Measurements from ENCODE around the gene MAT1A. TPM values are rescaled to one million over a fixed set of nuclear protein-coding genes. Genes with fewer than 3 reads are reported as not detected.
"Not testable (repeated sequence)": the region's sequence is repeated elsewhere in the genome, so short reads cannot be mapped to it uniquely, and the experiment has no call there.

Gene MAT1A
- total RNA-seq, 1 donor from 2014 or later: 0.69 TPM

DNA sequence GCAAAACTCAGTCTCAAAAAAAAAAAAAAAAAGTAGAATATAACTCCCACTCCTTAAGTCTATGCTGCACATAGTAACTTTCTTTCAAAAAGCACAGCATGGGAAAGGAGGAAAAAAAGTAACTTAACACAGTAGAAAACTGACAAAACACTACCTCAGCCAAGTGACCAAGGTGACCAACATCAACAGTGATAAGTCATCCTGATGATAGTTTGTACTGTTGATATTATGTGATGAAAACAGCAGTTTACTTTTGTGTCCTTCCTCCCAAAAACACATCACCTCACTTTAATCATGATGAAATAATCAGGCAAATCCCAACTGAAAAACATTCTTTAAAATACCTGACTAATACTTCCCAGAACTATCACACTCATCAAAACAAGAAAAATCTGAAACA is 29.3 kb upstream of the MAT1A start:
- intact Hi-C loops (cut with DNase I): no loop called here

DNA sequence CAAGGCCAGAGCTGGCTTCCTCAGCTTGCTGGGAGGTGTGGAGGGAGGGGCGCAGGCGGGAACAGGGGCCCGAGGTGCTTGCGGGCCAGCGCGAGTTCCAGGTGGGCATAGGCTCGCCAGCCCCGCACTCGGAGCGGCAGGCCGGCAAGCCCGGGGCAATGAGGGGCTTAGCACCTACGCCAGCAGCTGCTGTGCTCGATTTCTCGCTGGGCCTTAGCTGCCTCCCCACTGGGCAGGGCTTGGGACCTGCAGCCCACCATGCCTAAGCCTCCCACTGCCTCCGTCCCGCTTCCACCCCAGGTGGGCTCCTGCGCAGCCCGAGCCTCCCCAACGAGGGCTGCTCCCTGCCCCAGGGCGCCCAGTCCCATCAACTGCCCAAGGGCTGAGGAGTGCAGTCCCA is 25.9 kb upstream of the MAT1A start:
- Histone ChIP-seq H3K4me3 (no peak overlapping the region), H3K27me3 (no peaks in the 10 kb centered on the region), H3K36me3 (no peaks in the 10 kb centered on the region), H3K9me3 (no peaks in the 10 kb centered on the region), H3K27ac (no peak overlapping the region), H3K4me1 (no peaks in the 10 kb centered on the region)
- TF ChIP-seq, protein P1, sequence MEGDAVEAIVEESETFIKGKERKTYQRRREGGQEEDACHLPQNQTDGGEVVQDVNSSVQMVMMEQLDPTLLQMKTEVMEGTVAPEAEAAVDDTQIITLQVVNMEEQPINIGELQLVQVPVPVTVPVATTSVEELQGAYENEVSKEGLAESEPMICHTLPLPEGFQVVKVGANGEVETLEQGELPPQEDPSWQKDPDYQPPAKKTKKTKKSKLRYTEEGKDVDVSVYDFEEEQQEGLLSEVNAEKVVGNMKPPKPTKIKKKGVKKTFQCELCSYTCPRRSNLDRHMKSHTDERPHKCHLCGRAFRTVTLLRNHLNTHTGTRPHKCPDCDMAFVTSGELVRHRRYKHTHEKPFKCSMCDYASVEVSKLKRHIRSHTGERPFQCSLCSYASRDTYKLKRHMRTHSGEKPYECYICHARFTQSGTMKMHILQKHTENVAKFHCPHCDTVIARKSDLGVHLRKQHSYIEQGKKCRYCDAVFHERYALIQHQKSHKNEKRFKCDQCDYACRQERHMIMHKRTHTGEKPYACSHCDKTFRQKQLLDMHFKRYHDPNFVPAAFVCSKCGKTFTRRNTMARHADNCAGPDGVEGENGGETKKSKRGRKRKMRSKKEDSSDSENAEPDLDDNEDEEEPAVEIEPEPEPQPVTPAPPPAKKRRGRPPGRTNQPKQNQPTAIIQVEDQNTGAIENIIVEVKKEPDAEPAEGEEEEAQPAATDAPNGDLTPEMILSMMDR (IDR thresholded peaks at IDR 0.05): no peak
- DNase-seq (no peak), ATAC-seq (peak; percentile 24)
- intact Hi-C loops (cut with DNase I): no loop called here

More for the DNA sequence above, 29.3 kb upstream of the MAT1A start:
- ATAC-seq: no peak
- TF ChIP-seq, protein P1 (IDR thresholded peaks at IDR 0.05): no peak
- H3K9me3 ChIP-seq: no peaks in the 10 kb centered on the region
- H3K36me3 ChIP-seq: no peaks in the 10 kb centered on the region
- H3K4me1 ChIP-seq: no peaks in the 10 kb centered on the region
- DNase-seq: no peak
- H3K4me3 ChIP-seq: no peak overlapping the region
- H3K27me3 ChIP-seq: no peaks in the 10 kb centered on the region
- H3K27ac ChIP-seq: no peak overlapping the region

DNA sequence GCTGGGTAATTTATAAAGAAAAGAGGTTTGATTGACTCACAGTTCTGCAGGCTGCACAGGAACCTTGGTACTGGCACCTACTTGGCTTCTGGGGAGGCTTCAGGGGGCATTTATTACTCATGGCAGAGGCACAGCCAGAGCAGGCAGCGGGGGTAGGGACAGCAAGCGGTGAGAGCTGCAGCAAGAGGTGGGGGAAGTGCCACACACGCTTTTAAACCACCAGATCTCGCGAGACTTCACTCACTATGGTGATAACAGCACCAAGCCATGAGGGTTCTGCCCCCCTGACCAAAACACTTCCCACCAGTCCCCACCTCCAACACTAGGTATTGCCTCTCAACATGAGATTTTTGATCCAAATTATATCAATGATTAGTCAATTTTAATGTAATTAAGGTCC is 24.1 kb upstream of the MAT1A start:
- intact Hi-C loops (cut with DNase I): no loop called here
- H3K9me3 ChIP-seq: no peaks in the 10 kb centered on the region
- H3K27me3 ChIP-seq: no peaks in the 10 kb centered on the region
- no peak overlapping the region for H3K27ac ChIP-seq
- no peak for ATAC-seq
- DNase-seq: no peak
- no peaks in the 10 kb centered on the region for H3K4me1 ChIP-seq
- no peak overlapping the region for H3K4me3 ChIP-seq
- H3K36me3 ChIP-seq: no peaks in the 10 kb centered on the region
- TF ChIP-seq, protein P1 (IDR thresholded peaks at IDR 0.05): no peak

DNA sequence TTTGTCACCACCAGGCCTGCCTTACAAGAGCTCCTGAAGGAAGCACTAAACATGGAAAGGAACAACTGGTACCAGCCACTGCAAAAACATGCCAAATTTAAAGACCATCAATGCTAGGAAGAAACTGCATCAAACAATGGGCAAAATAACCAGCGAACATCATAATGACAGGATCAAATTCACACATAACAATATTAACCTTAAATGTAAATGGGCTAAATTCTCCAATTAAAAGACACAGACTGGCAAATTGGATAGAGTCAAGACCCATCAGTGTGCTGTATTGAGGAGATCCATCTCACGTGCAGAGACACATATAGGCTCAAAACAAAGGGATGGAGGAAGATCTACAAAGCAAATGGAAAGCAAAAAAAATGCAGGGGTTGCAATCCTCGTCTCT is 16.5 kb upstream of the MAT1A start:
- ATAC-seq; H3K27me3 ChIP-seq; H3K9me3 ChIP-seq; H3K27ac ChIP-seq; H3K4me3 ChIP-seq; H3K4me1 ChIP-seq; intact Hi-C loops (cut with DNase I); DNase-seq; H3K36me3 ChIP-seq: not testable (repeated sequence)

DNA sequence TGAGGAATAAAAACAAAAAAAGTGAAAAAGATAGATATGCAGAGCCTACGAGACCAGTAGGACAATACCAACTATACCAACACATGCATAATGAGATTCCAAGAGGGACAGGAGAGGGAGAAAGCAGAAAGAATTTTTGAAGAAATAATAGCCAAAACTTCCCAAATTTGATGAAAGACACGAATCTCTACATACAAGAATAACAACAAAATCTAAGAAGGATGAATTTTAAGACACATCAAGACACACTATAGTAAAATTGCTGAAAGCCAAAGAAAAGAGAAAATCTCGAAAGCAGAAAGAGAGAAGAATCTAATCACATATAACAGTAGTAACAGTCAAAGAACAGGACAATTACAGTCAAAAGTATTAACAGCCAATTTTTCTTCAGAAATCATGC is 7.5 kb upstream of the MAT1A start:
- intact Hi-C loops (cut with DNase I): no loop called here
- H3K4me3 ChIP-seq: no peak overlapping the region
- TF ChIP-seq, protein P1 (IDR thresholded peaks at IDR 0.05): no peak
- H3K27ac ChIP-seq: no peak overlapping the region
- H3K9me3 ChIP-seq: peaks cover 9% of the 10 kb centered on the region
- H3K4me1 ChIP-seq: no peaks in the 10 kb centered on the region
- no peaks in the 10 kb centered on the region for H3K36me3 ChIP-seq
- DNase-seq (no peak), ATAC-seq (no peak)
- no peaks in the 10 kb centered on the region for H3K27me3 ChIP-seq

DNA sequence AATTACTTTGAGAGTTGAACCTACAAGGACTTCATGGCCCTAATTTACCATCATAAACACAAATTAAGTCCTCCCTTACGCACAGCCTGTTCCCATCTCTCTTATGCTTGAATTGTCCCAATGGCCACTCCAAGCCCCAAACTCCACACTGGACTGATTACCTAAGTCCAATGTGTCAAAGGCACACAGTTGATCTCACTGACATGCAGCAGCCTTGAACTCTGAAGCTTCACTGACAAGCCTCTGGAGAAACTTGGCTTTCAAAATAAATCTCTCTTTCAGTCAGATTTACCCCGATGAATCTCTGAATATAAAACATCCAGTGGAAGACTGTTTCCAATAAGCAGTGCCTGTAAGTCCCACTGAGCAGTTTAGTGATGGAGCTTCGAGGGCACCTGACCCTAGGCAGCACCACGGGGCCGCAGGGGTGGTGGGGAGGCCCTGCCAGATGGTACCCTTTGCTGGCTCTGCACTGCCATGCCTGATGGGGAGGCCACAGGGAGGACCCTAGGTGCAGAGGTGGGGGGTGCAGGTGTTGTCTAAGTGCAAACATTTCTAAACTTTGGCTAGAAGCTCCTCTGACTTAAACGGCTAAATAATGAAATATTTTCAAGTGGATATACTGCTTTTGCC is 3.3 kb upstream of the MAT1A start:
- H3K27ac ChIP-seq: no peak overlapping the region
- H3K36me3 ChIP-seq: no peaks in the 10 kb centered on the region
- intact Hi-C loops (cut with DNase I): no loop called here
- TF ChIP-seq, protein P1 (IDR thresholded peaks at IDR 0.05): no peak
- H3K4me3 ChIP-seq: no peak overlapping the region
- no peak for DNase-seq
- H3K9me3 ChIP-seq: no peaks in the 10 kb centered on the region
- no peak for ATAC-seq
- no peaks in the 10 kb centered on the region for H3K27me3 ChIP-seq
- H3K4me1 ChIP-seq: no peaks in the 10 kb centered on the region
